ENCODE measurements around the gene CTIF.

CTIF gene

GRCh38 chr18:48799724-48800315 lies 261.0 kb downstream of the CTIF start:
- Histone ChIP-seq H3K36me3 (replicated peaks; ENCODE audit: insufficient read depth, low read length) (no peaks in the 10 kb centered on the region), H3K4me3 (ENCODE audit: low read length) (no peak overlapping the region), H3K9me3 (replicated peaks; ENCODE audit: insufficient read depth, low read length) (no peaks in the 10 kb centered on the region), H2AFZ (ENCODE audit: low read length) (no peak overlapping the region), H3K79me2 (ENCODE audit: low read length) (no peaks in the 10 kb centered on the region), H3K27me3 (replicated peaks; ENCODE audit: insufficient read depth, low read length) (no peaks in the 10 kb centered on the region), H3K27ac (ENCODE audit: low read length) (no peak overlapping the region), H3K4me1 (ENCODE audit: low read length) (peaks cover 27% of the 10 kb centered on the region), H3F3A (ENCODE audit: insufficient read depth, low read length) (peaks cover 8% of the 10 kb centered on the region), H3K9ac (ENCODE audit: low read length) (no peak overlapping the region), H3K9me2 (replicated peaks; ENCODE audit: insufficient read depth, low read length) (no peaks in the 10 kb centered on the region), H4K20me1 (ENCODE audit: insufficient read depth, low read length) (no peaks in the 10 kb centered on the region), H3K4me2 (ENCODE audit: low read depth, low read length) (no peak overlapping the region)
- DNase-seq: no peak
- TF ChIP-seq EZH2phosphoT487 (IDR thresholded peaks at IDR 0.05; ENCODE audit: low read length) (no peak), CTCF (IDR thresholded peaks at IDR 0.05; ENCODE audit: low read length) (no peak)

GRCh38 chr18:48800466-48800865 lies 261.6 kb downstream of the CTIF start:
- Histone ChIP-seq H3K79me2 (ENCODE audit: low read length) (no peaks in the 10 kb centered on the region), H3K4me2 (ENCODE audit: low read depth, low read length) (no peak overlapping the region), H3K27ac (ENCODE audit: low read length) (peak overlapping the region; percentile 70; the same call in 1 of the 2 replicates), H4K20me1 (ENCODE audit: insufficient read depth, low read length) (no peaks in the 10 kb centered on the region), H3K9me3 (replicated peaks; ENCODE audit: insufficient read depth, low read length) (no peaks in the 10 kb centered on the region), H3K9me2 (replicated peaks; ENCODE audit: insufficient read depth, low read length) (no peaks in the 10 kb centered on the region), H2AFZ (ENCODE audit: low read length) (no peak overlapping the region), H3K4me3 (ENCODE audit: low read length) (no peak overlapping the region), H3K4me1 (ENCODE audit: low read length) (peaks cover 27% of the 10 kb centered on the region), H3K27me3 (replicated peaks; ENCODE audit: insufficient read depth, low read length) (no peaks in the 10 kb centered on the region), H3K9ac (ENCODE audit: low read length) (no peak overlapping the region), H3F3A (ENCODE audit: insufficient read depth, low read length) (peaks cover 8% of the 10 kb centered on the region), H3K36me3 (replicated peaks; ENCODE audit: insufficient read depth, low read length) (no peaks in the 10 kb centered on the region)
- no peak for TF ChIP-seq CTCF (IDR thresholded peaks at IDR 0.05; ENCODE audit: low read length)
- no peak for TF ChIP-seq EZH2phosphoT487 (IDR thresholded peaks at IDR 0.05; ENCODE audit: low read length)
- TF ChIP-seq EZH2 (optimal IDR thresholded peaks at IDR 0.05; ENCODE audit: low read depth, low read length): no peak
- DNase-seq: no peak

GRCh38 chr18:48800876-48801727 lies 262.3 kb downstream of the CTIF start:
- peaks cover 28% of the 10 kb centered on the region for H3K4me1 ChIP-seq (ENCODE audit: low read length)
- H3K79me2 ChIP-seq (ENCODE audit: low read length): no peaks in the 10 kb centered on the region
- peaks cover 8% of the 10 kb centered on the region for H3F3A ChIP-seq (ENCODE audit: insufficient read depth, low read length)
- no peaks in the 10 kb centered on the region for H3K9me3 ChIP-seq (replicated peaks; ENCODE audit: insufficient read depth, low read length)
- H3K9me2 ChIP-seq (replicated peaks; ENCODE audit: insufficient read depth, low read length): no peaks in the 10 kb centered on the region
- no peaks in the 10 kb centered on the region for H3K36me3 ChIP-seq (replicated peaks; ENCODE audit: insufficient read depth, low read length)
- H4K20me1 ChIP-seq (ENCODE audit: insufficient read depth, low read length): no peaks in the 10 kb centered on the region
- H3K27me3 ChIP-seq (replicated peaks; ENCODE audit: insufficient read depth, low read length): no peaks in the 10 kb centered on the region
- H2AFZ ChIP-seq (ENCODE audit: low read length): no peak overlapping the region
- no peak for TF ChIP-seq EZH2 (optimal IDR thresholded peaks at IDR 0.05; ENCODE audit: low read depth, low read length)
- no peak for TF ChIP-seq CTCF (IDR thresholded peaks at IDR 0.05; ENCODE audit: low read length)
- no peak for TF ChIP-seq EZH2phosphoT487 (IDR thresholded peaks at IDR 0.05; ENCODE audit: low read length)
- peak; percentile 78 for DNase-seq
- H3K4me3 ChIP-seq (ENCODE audit: low read length): no peak overlapping the region
- H3K27ac ChIP-seq (ENCODE audit: low read length): peak overlapping the region; percentile 70; the same call in 1 of the 2 replicates
- H3K9ac ChIP-seq (ENCODE audit: low read length): no peak overlapping the region; the same call in 1 of the 2 replicates
- H3K4me2 ChIP-seq (ENCODE audit: low read depth, low read length): peak overlapping the region; percentile 62

All from MM.1S (cell line).